Adrenal gland (tissue), 12 donors: ENCODE data around the gene NMU. TPM values are rescaled to one million over a fixed set of nuclear protein-coding genes. Genes with fewer than 3 reads are reported as not detected.

Experiments used
- DNase-seq, 7 donors: peaks; one replicate each; pipeline ENCODE4 v3.0.0-alpha.2; 2019 to 2020
- H3K27ac ChIP-seq, 5 donors: fragments of 200-600 bp; sonication (generic) in 4 of 5; 1 replicate in 3 of 5; 2 replicates in 2 of 5; pipeline versions ENCODE4 v1.5.1 to v1.8.0; 2016 to 2020; ENCODE audit warnings: mild to moderate bottlenecking in 1 of 5
- H3K27me3 ChIP-seq: fragments of 200-600 bp; 2 replicates; pipeline ENCODE4 v1.8.0; 2021
- H3K36me3 ChIP-seq, 2 donors: fragments of 200-600 bp; replicated peaks in 1 of 2; 1 replicate in 1 of 2; 2 replicates in 1 of 2; pipeline versions ENCODE4 v1.5.1 to v1.8.0; 2018 to 2022
- H3K4me1 ChIP-seq, 2 donors: fragments of 200-600 bp; replicated peaks in 1 of 2; 1 replicate in 1 of 2; 2 replicates in 1 of 2; pipeline versions ENCODE4 v1.5.1 to v1.8.0; 2018 to 2021
- H3K4me3 ChIP-seq, 4 donors: fragments of 200-600 bp; sonication (generic) in 3 of 4; one replicate each; pipeline ENCODE4 v1.5.1; 2016 to 2018
- H3K9me3 ChIP-seq, 3 donors: fragments of 200-600 bp; sonication (generic) in 1 of 3; replicated peaks in 1 of 3; 1 replicate in 2 of 3; 2 replicates in 1 of 3; pipeline versions ENCODE4 v1.5.1 to v1.8.0; 2016 to 2021
- CTCF ChIP-seq, 6 experiments: fragments of 450-650 bp in 4 of 6; fragments of 200-600 bp in 2 of 6; sonication (generic) in 1 of 6; IDR thresholded peaks; 1 replicate in 5 of 6; 2 replicates in 1 of 6; pipeline versions ENCODE4 v1.5.1 to v1.8.0; 2016 to 2021; ENCODE audit warnings: antibody characterized with exemption in 6 of 6, mild to moderate bottlenecking in 2 of 6, moderate library complexity in 1 of 6
- POLR2A ChIP-seq, 2 donors: fragments of 450-650 bp; IDR thresholded peaks; one replicate each; pipeline ENCODE4 v1.6.1; 2017; ENCODE audit warnings: antibody characterized with exemption in 2 of 2, mild to moderate bottlenecking in 2 of 2, moderate library complexity in 1 of 2
- WGBS, 4 donors: extraction: QIAGEN DNeasy Blood & Tissue Kit in 2 of 4; methylation state at CpG; one replicate each; pipeline versions ENCODE4 v1.1.5 to v1.1.7; 2013 to 2017; 5-methylcytosine and 5-hydroxymethylcytosine counted together
- intact Hi-C, 2 donors: fragments of 100-400 bp; cut with DNase I; formaldehyde crosslinking; loops; one replicate each; pipeline versions ENCODE4 v1.14.1 to v1.15.0; 2022 to 2023
- polyA plus RNA-seq, 3 donors: library from polyadenylated mRNA; stranded (reverse); fragments of 200-250 nt in 2 of 3; fragments of 350-450 nt in 1 of 3; fragmentation: Illumina TruSeq in 1 of 3; extraction: RNeasy Lipid Tissue Mini Kit (QIAGEN cat#74804) in 1 of 3; gene quantifications; one replicate each; pipeline ENCODE4 v1.2.3, GENCODE V29; 2013 to 2014
- total RNA-seq, 9 donors: library from RNA; depleted of rRNA in 4 of 9; stranded (reverse); fragments of >200 nt in 4 of 9; fragments of 120-200 nt in 1 of 9; fragmentation: NEBNext Ultra II Directional in 1 of 9; extraction: Animal tissue kit (Norgen Biotek cat#: 25700) in 1 of 9; gene quantifications; one replicate each; pipeline versions ENCODE4 v1.1.0 to v1.2.4, GENCODE V29; 2013 to 2023
- donor health status: healthy with polysubstance abuse.
- donor health status: Bipolar disorder and iron deficiency.
- donor health status: DM: yes; HTN: yes; CAD: no.
- donor health status: DM: no; HTN: no; CAD: no.
- donor health status: DM: no; HTN: no; CAD: no.
- donor health status: DM: yes; HTN: yes; CAD: no.

NMU gene
- total and polyA plus RNA-seq, 12 donors = 0.24 to 0.99 (median 0.39) TPM; not detected in 7

GRCh38 chr4:55547466-55547770 is 88.7 kb downstream of the NMU start:
- intact Hi-C loops = loop anchor here (5.0 to 10.0 kb wide), 4 partner anchors 83 to 203 kb away; partner anchors contain the start of gene SRD5A3 (in 2 of the 2)
- H3K9me3 ChIP-seq = no peaks in the 10 kb centered on the region
- DNase-seq = no peak
- peaks cover 10 to 18% of the 10 kb centered on the region in 2 donors for H3K4me1 ChIP-seq
- no peaks in the 10 kb centered on the region for H3K27me3 ChIP-seq
- H3K4me3 ChIP-seq = peak overlapping the region; percentile 26 to 96 (median 90)
- no peaks in the 10 kb centered on the region for H3K36me3 ChIP-seq
- TF ChIP-seq CTCF (IDR thresholded peaks at IDR 0.05) (no peak), POLR2A (IDR thresholded peaks at IDR 0.05) (no peak)
- 0 to 2% (median 1%) methylated on average over 9 to 10 of the region's 10 CpGs for WGBS, 4 donors
- peak overlapping the region in 4 of 5 donors; percentile 96 to 99 (median 98) for H3K27ac ChIP-seq

GRCh38 chr4:55546756-55547465 is 89.2 kb downstream of the NMU start, which contains the start of gene CLOCK:
Gene CLOCK (minus strand): TSS chr4:55546909. CDS start chr4:55482785, 64,124 bp downstream.
- peak; percentile 85 to 91 (median 90) for DNase-seq
- Histone ChIP-seq H3K4me3 (peak within 1 kb of the TSS; percentile 85 to 96 (median 92)), H3K27me3 (no peaks in the 10 kb centered on the region), H3K27ac (peak within 1 kb of the TSS; percentile 77 to 99 (median 97)), H3K9me3 (no peaks in the 10 kb centered on the region), H3K36me3 (no peaks in the 10 kb centered on the region), H3K4me1 (peaks cover 10 to 18% of the 10 kb centered on the region in 2 donors)
- WGBS, 4 donors = 0% methylated on average over 3 to 71 of the region's 71 CpGs
- intact Hi-C loops = loop anchor here (5.0 to 10.0 kb wide), 4 partner anchors 82 to 202 kb away; partner anchors contain the start of gene SRD5A3 (in 2 of the 2)
- TF ChIP-seq CTCF (IDR thresholded peaks at IDR 0.05) (peak in 5 of 6 experiments; percentile 26 to 69 (median 59)), POLR2A (IDR thresholded peaks at IDR 0.05) (peak; percentile 61 to 78)

- peak overlapping the region in 3 of 4 donors; percentile 85 to 96 (median 95) for H3K4me3 ChIP-seq
- WGBS, 4 donors = 0 to 3% methylated on average over 15 to 16 of the region's 16 CpGs; no CpG with 5 or more reads in 2 of the 4 donors
- intact Hi-C loops = loop anchor here (5.0 to 10.0 kb wide), 4 partner anchors 82 to 202 kb away; partner anchors contain the start of gene SRD5A3 (in 2 of the 2)
- H3K36me3 ChIP-seq = no peaks in the 10 kb centered on the region
- H3K27me3 ChIP-seq = no peaks in the 10 kb centered on the region
- H3K9me3 ChIP-seq = no peaks in the 10 kb centered on the region
- peaks cover 10 to 18% of the 10 kb centered on the region in 2 donors for H3K4me1 ChIP-seq
- H3K27ac ChIP-seq = peak overlapping the region; percentile 76 to 99 (median 97)
- peak in 1 of 7 donors; percentile 83 for DNase-seq
- no peak for TF ChIP-seq POLR2A (IDR thresholded peaks at IDR 0.05)
- TF ChIP-seq CTCF (IDR thresholded peaks at IDR 0.05) = no peak
Measured at GRCh38 chr4:55546506-55546755, 89.7 kb downstream of the NMU start.

- Histone ChIP-seq H3K27ac (peak overlapping the region; percentile 77 to 99 (median 97)), H3K4me1 (peaks cover 15 to 21% of the 10 kb centered on the region in 2 donors), H3K9me3 (no peaks in the 10 kb centered on the region), H3K27me3 (no peaks in the 10 kb centered on the region), H3K36me3 (no peaks in the 10 kb centered on the region), H3K4me3 (peak overlapping the region; percentile 8 to 96 (median 92))
- intact Hi-C loops = loop anchor here (5.0 to 10.0 kb wide), 4 partner anchors 81 to 201 kb away; partner anchors contain the start of gene SRD5A3 (in 2 of the 2)
- WGBS, 4 donors = 0% methylated on average over 12 to 87 of the region's 87 CpGs
- DNase-seq = peak; percentile 79 to 88 (median 84)
- TF ChIP-seq CTCF (IDR thresholded peaks at IDR 0.05) (no peak), POLR2A (IDR thresholded peaks at IDR 0.05) (peak; percentile 31 to 72)
Measured at GRCh38 chr4:55545641-55546505, 90.2 kb downstream of the NMU start.
